AG04449 (cell line): ENCODE data around the gene ARID2.
A peak's percentile ranks its signal among the peaks of the same experiment; 100 is the strongest.

ENCODE experiments used
- CTCF ChIA-PET: fragments of 350-600 bp; formaldehyde crosslinking; extraction: SDS; loops from one replicate; lab custom pipeline; 2021; ENCODE audit warnings: antibody characterized with exemption; lab: Yijun Ruan, JAX
- POLR2A ChIA-PET: fragments of 400-600, 350-600 bp; formaldehyde crosslinking; extraction: SDS; loops from one replicate; lab custom pipeline; 2020; ENCODE audit warnings: antibody characterized with exemption, inconsistent platforms; lab: Yijun Ruan, JAX
- DNase-seq: peaks from one replicate; pipeline ENCODE4 v3.0.0-alpha.2; 2010; ENCODE audit warnings: low read depth, low spot score
- H3K4me3 ChIP-seq: 2 replicates; pipeline ENCODE4 v1.5.1; 2011; ENCODE audit warnings: low read depth, mild to moderate bottlenecking, control low read depth, low read length
- TF ChIP-seq, protein P1 (sequence below): IDR thresholded peaks from one replicate; pipeline ENCODE4 v1.5.1; 2011; ENCODE audit warnings: mild to moderate bottlenecking, moderate library complexity, low read length, control low read depth, inconsistent platforms; ENCODE audit not compliant: insufficient read depth; ENCODE audit errors: missing control alignments

The ARID2 gene, protein sequence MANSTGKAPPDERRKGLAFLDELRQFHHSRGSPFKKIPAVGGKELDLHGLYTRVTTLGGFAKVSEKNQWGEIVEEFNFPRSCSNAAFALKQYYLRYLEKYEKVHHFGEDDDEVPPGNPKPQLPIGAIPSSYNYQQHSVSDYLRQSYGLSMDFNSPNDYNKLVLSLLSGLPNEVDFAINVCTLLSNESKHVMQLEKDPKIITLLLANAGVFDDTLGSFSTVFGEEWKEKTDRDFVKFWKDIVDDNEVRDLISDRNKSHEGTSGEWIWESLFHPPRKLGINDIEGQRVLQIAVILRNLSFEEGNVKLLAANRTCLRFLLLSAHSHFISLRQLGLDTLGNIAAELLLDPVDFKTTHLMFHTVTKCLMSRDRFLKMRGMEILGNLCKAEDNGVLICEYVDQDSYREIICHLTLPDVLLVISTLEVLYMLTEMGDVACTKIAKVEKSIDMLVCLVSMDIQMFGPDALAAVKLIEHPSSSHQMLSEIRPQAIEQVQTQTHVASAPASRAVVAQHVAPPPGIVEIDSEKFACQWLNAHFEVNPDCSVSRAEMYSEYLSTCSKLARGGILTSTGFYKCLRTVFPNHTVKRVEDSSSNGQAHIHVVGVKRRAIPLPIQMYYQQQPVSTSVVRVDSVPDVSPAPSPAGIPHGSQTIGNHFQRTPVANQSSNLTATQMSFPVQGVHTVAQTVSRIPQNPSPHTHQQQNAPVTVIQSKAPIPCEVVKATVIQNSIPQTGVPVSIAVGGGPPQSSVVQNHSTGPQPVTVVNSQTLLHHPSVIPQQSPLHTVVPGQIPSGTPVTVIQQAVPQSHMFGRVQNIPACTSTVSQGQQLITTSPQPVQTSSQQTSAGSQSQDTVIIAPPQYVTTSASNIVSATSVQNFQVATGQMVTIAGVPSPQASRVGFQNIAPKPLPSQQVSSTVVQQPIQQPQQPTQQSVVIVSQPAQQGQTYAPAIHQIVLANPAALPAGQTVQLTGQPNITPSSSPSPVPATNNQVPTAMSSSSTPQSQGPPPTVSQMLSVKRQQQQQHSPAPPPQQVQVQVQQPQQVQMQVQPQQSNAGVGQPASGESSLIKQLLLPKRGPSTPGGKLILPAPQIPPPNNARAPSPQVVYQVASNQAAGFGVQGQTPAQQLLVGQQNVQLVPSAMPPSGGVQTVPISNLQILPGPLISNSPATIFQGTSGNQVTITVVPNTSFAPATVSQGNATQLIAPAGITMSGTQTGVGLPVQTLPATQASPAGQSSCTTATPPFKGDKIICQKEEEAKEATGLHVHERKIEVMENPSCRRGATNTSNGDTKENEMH (N-terminal part only)

DNA sequence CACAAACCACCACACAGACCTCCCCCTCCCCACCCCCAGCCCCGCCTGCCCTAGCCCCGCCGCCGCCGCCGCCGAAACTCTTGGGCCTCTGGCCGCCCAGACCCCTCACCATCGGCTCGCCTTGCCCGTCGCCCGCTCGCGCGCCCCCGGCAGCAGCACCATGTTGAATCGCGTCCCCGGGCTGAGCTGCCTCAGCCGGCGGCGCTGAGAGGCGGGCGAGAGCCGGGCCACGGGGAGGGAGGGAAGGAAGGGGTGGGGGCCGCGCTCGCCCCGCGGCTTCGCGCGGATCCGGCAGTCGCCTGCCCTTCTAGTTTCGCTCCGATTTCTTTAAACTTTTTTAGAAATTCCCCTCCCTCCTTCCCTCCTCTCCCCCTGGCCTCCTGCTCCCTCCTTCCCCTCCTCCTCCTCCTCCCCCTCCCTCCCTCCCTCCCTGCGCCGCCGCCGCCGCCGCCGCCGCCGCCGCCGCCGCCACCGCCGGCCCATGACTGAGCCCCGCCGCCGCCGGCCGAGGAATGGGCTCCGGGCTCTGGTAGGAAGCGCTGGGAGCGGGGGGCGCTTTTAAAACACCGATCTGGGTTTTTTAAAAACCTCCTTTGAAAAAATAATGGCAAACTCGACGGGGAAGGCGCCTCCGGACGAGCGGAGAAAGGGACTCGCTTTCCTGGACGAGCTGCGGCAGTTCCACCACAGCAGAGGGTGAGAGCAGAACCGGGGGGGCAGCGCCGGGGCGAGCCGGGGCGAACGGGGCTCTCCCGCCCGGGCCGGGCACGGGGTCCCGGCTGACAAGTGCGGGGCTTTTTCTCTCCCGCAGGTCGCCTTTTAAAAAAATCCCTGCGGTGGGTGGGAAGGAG, at the start of gene ARID2:
Gene ARID2 (plus strand): TSS at position 474 of the 851 bp plus-strand sequence. CDS start 131 bp downstream, at position 605.
- DNase-seq: no peak
- H3K4me3 ChIP-seq: peak within 1 kb of the TSS; percentile 78
- POLR2A ChIA-PET: interaction anchor here (0.6 to 1.1 kb wide), 2 partner anchors 360 to 520 kb away, joined by 3 read pairs; no protein-coding TSS in a partner anchor
- CTCF ChIA-PET: interaction anchor here (0.9 to 2.6 kb wide), 10 partner anchors 9 to 526 kb away, joined by 3 to 21 read pairs (median 3); no protein-coding TSS in a partner anchor
- TF ChIP-seq, protein P1, sequence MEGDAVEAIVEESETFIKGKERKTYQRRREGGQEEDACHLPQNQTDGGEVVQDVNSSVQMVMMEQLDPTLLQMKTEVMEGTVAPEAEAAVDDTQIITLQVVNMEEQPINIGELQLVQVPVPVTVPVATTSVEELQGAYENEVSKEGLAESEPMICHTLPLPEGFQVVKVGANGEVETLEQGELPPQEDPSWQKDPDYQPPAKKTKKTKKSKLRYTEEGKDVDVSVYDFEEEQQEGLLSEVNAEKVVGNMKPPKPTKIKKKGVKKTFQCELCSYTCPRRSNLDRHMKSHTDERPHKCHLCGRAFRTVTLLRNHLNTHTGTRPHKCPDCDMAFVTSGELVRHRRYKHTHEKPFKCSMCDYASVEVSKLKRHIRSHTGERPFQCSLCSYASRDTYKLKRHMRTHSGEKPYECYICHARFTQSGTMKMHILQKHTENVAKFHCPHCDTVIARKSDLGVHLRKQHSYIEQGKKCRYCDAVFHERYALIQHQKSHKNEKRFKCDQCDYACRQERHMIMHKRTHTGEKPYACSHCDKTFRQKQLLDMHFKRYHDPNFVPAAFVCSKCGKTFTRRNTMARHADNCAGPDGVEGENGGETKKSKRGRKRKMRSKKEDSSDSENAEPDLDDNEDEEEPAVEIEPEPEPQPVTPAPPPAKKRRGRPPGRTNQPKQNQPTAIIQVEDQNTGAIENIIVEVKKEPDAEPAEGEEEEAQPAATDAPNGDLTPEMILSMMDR: no peak

DNA sequence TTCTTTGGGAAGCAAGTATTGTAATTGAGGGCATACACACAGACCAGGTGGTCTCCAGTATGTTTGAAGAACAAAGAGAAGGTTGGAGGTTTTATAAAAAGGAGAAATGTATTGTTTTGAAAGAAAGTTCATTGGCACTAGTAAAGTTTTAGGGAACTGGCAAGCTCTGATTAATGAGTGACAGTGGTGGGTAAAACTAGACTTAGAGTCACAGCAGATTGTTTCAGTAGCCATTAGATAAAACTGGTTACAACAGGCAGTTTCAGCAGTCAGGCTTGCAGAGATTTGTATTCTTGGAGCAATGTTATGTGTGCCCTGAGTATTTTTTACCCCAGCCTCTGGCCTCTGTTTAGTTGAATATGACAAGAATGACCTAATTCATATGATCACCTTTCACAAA, 49.1 kb upstream of the ARID2 start:
- TF ChIP-seq, protein P1: no peak
- no peak overlapping the region for H3K4me3 ChIP-seq
- no peak for DNase-seq
- ChIA-PET CTCF (interaction anchor here (1.3 kb wide), 1 partner anchor 136 kb away, joined by 3 read pairs; no protein-coding TSS in a partner anchor), POLR2A (no interaction called here)

DNA sequence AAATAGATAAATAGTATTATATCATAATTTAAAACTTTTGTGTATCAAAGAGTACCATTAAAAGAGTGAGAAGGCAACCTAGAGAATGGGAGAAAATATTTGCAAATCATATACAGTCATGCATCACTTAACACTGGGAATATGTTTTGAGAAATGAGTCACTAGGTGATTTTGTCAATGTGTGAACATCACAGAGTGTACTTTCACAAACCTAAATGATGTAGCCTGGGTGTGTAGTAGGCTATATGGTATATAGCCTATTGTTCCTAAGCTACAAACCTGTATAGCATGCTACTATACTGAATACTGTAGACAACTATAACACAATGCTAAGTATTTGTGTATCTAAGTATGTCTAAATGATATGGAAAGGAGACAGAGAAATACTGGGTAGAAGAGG, 48.0 kb upstream of the ARID2 start:
- TF ChIP-seq, protein P1: no peak
- DNase-seq: no peak
- ChIA-PET POLR2A (no interaction called here), CTCF (no interaction called here)
- no peak overlapping the region for H3K4me3 ChIP-seq

DNA sequence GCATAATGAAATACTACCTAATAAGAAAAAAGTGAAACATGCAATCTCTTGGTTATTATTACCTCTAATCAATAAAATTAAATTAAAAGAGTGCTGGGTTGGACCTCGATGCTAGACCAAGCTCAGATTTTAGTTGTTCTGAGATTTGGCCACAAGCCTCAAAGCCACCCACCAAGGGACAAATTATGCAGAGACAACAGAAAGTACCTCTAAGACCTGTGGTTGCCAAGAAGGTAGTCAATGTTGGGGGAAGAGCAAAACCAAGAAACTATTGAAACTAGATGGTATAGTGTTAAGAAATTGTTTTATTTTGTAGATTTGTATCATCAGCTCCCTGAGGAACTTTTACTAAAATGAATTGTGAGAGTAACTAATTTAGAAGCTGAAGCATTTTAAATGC, 43.8 kb upstream of the ARID2 start:
- ChIA-PET POLR2A (no interaction called here), CTCF (no interaction called here)
- TF ChIP-seq, protein P1: no peak
- DNase-seq: no peak
- no peak overlapping the region for H3K4me3 ChIP-seq

DNA sequence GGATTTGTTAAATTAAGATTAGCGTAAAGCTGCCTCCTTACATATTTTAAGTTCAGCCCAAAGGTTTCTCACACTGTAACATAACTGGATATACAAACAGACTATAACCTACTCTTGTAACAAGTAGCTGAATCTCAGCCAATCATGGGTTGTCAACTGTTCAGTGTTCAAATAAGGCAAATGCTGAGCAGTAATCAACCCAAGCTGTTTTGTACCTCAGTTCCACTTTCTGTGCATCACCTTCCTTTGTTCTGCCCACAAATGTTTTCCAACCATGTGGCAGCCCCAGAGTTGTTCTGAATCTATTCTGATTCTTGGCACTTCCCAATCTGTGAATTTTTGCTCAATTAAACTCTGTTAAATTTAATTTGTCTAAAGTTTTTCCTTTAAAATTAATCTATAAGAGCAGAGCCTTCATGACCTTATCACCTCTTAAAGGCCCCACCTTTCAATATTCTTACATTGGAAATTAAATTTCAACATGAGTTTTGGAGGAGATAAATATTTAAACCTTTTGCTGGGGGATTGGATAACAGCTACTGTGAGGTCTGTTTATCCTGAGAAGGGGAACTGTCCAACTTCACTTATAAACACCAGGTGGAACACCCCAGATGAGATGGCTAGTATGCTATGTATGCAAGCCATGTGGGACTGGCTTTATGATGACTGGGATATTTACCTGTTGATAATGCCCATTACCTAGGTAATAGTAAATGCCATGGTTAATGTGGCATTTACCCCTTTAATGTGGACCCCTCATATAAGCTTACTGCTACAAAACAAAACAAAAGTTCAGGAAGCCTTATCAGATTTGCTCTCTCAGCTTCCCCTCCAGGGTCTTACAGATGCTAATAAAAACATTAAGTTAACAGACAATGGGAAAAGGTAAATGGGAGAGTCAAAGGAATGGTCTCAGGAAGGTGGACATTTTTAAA, 42.2 kb upstream of the ARID2 start:
- ChIA-PET CTCF (no interaction called here), POLR2A (no interaction called here)
- DNase-seq: no peak
- TF ChIP-seq, protein P1: no peak
- no peak overlapping the region for H3K4me3 ChIP-seq
